T-helper 2 cell treated with Interferon-gamma antibody and Interleukin-4, amounts not matched to agents 100 ng/mL and 5 ng/mL, for 36 hours (primary cell): ENCODE results near the gene RNF115. TPM values are rescaled to one million over a fixed set of nuclear protein-coding genes. Genes with fewer than 3 reads are reported as not detected.
"Not testable (repeated sequence)": the region's sequence is repeated elsewhere in the genome, so short reads cannot be mapped to it uniquely, and the experiment has no call there.

Source experiments
- intact Hi-C: fragments of 100-400 bp; cut with micrococcal nuclease; formaldehyde crosslinking; loops from one replicate; pipeline ENCODE4 v1.15.1; 2023
- total RNA-seq: library from RNA; stranded (reverse); gene quantifications from 2 replicates; pipeline ENCODE4 v1.2.3, GENCODE V29; 2022

RNF115 gene
- total RNA-seq, 1 donor from 2014 or later, result 16.4 TPM

- intact Hi-C loops, result no loop called here
Observed at GRCh38 chr1:145740269-145740668, 83.6 kb downstream of the RNF115 start.

- intact Hi-C loops, result no loop called here
Observed at GRCh38 chr1:145736191-145736590, 87.7 kb downstream of the RNF115 start.

DNA sequence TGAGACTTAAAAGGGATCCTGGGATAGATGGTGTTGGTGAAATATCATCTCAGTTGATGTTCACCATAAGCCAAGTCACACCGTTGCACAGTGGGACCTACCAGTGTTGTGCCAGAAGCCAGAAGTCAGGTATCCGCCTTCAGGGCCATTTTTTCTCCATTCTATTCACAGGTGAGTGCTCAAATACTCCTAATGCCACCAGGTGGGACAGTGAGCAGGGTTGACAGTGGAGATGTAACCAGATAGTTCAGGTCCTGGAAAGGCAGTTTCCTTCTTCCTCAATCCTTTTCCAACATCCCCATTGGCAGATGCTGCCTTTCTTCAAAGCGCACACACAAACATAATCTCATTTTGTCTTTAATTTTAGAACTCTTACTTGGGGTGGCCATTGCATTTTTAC, 93.0 kb downstream of the RNF115 start:
- intact Hi-C loops, result no loop called here

DNA sequence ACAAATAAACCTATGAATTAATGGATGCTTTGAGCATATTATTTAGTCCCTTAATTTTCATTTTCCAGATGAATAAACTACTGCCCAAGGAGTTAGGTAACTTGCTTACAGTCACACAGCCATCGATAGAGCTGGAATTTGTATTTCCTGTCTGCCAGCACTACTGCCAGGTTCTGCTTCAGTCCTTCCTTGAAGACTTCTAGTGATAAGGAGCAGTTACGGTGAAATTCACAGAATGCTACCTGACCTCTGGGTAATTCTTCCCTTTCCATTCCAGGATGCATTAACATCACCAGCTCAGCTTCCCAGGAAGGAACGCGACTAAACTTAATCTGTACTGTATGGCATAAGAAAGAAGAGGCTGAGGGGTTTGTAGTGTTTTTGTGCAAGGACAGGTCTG, 93.4 kb downstream of the RNF115 start:
- intact Hi-C loops, result no loop called here

DNA sequence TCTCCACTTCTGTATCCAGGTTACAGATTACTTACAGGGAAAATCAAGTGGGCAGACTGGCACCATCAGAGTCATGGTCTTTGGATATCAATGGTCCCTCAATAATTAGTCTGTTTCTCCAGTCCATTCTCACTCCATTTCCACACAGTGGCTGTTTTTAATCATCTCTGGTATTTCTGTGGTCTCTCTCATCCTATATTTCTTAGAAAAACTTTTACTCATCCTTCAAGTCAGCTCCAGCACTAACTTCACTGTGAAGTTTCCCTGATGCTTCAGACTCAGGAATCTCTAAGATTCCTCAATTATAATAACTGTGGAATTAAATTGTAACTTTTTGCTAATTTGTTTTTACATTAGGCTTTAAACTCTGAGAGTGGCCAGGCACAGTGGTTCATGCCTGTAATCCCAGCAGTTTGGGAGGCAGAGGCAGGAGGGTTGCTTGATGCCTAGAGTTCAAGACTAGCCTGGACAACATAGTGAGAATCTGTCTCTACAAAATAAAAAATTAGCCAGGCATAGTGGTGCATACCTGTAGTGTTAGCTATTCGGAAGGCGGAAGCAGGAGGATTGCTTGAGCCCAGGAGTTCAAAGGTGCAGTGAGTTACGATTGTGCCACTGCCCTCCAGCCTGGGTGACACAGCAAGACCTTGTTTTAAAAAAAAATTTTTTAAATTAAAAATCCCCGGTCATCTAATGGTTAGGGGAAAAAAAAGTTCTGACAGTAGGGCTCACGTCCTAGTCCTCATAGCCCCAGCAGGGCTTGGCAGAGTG, 94.0 kb downstream of the RNF115 start:
- intact Hi-C loops, result no loop called here

DNA sequence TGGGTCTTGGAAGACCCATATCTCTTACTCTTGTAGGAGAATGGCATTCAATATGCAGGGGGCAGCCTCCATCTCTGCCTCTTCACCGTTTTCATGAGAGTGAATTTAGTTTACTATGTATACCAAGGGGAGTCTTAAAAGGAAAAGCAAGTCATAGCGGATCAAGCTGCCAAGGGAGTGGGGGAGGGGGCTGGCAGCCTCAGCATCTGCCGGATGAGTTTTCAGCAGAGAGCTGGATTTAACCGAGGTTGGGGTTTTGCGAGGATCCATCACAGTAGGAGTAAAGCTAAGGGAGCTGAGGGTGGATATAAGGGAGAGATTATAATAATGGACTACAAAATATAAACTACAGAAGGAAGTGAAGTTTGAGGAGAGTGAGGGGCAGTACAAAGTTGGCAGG, 94.7 kb downstream of the RNF115 start:
- intact Hi-C loops, result no loop called here

GRCh38 chr1:145726193-145726592, 97.7 kb downstream of the RNF115 start:
- intact Hi-C loops, result not testable (repeated sequence)

GRCh38 chr1:145720878-145721671, 102.8 kb downstream of the RNF115 start:
- intact Hi-C loops, result loop anchor here (5.0 kb wide), 1 partner anchor 129 kb away; no protein-coding TSS in a partner anchor

DNA sequence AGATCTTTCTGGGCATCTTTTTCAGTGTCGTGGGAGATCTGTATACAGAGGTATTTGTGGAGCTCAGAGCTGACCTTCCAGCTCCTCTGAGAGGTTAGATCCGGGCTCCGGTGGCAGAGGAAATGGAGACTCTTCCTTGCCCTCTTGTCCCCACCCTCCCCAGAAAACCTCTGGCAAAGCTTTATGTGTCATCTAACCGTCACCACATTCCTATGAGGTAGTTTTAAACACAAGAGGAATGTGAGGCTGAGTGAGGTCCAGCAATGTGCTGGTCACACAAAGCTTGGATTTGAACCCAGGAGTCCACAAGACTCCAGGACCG, 103.4 kb downstream of the RNF115 start:
- intact Hi-C loops, result loop anchor here (5.0 kb wide), 1 partner anchor 128 kb away; no protein-coding TSS in a partner anchor

DNA sequence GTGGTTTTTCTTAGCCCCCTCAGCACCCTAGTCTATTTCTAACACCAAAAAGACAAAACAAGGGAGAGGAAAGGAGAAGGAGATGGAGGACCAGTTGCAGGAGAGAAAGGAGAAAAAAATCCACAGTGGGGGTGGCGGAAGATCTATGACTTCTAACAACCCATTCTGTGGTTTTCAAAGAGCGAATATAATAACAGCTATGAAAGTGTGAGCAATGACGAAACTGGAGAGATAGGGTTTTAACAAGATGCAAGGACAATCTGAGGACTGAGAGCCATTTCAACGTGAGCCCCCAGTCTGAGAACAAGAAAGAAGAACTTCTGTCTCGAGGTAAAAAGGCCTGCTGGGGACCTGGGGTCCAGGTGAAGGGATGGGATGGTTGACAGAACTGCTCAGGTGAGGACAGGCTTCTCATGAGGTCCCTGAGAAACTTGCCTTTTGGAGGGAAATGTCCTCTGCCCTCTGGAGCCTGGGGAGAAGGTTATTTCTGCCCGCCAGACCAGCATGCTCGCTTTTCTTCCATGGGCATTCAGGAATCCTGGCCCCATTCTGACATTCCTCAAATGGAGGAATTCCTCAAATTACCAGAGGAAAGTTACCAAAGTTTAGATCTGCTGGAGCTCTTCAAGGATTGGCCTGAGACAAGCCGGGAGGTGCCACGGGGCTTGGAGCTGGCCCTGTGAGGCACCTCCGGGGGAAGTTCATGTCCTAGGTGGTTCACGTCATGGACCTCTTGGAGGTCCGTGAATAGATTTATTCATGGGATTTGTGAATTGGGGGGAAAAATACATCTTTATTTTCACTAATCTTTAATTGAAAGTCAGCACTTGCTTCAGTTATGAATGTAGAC, 104.4 kb downstream of the RNF115 start, which contains the start of gene CD160:
Gene CD160, plus strand, starts transcription at position 270 of the 850 bp plus-strand sequence. CDS start 8,829 bp downstream, outside the sequence.
- intact Hi-C loops, result loop anchor here (5.0 kb wide), 1 partner anchor 127 kb away; no protein-coding TSS in a partner anchor

- intact Hi-C loops, result not testable (repeated sequence)
Observed at GRCh38 chr1:145718465-145718864, 105.4 kb downstream of the RNF115 start.

GRCh38 chr1:145717833-145718232, 106.1 kb downstream of the RNF115 start:
- intact Hi-C loops, result no loop called here

DNA sequence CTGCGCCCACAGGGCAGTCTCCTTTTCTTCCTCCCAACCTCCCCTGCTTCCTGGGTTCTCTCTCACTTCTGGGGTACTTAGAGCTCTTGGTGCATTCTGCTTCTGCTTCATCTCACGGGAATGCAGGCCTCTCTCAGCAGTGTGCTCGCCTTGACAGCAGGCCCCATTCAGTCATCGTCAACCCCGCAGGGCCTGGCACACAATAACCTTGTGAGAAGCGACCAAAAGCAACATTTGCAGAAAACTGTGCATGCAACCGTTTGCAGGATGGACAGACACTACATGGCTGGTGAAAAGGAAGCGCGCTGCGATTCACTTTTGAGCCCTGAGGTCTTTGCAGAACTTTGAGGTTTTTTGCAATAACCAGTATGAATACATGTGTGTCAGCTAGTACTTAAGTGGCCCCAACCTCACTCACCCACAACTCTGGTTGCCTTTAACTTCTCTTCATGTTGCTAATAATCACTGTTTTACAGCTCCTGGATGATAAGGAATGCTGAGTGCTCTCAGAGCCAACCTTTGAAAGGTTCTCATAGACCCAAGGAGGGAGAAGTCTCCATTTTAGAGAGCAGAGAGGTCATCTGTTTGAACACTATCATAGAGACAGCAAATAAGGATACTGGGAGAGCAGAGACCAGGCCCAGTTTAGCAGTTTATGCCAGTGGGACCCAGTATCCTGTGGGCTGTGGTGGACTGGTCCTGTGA, 107.1 kb downstream of the RNF115 start:
- intact Hi-C loops, result no loop called here

DNA sequence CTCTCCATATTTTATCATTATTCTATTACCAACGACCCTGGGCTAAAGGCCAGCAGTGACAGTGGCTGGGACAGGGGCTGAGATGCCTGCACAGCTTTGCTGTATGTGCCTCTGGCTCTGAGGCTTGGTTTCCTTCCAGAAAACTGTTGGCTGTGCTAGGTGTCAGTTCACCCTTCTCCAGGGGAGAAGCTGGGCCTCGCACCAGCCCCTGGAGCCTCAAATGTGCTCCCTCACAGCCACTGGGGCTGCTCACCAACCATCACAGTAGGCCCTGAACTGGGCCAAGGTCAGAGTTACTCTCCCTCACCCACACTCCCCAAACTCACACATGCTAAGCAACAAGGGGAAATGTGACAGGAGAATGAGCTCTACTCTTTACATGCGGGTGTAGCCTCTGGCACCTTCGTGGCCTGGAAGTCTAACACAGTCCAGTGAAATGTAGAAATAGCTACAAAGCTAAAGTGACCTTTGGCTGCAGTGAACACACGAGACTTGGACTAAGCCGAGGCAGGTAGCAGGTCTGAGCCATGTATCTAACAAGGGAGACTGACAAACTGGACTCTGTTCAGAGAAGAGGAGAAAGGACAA, 109.3 kb downstream of the RNF115 start:
- intact Hi-C loops, result no loop called here

DNA sequence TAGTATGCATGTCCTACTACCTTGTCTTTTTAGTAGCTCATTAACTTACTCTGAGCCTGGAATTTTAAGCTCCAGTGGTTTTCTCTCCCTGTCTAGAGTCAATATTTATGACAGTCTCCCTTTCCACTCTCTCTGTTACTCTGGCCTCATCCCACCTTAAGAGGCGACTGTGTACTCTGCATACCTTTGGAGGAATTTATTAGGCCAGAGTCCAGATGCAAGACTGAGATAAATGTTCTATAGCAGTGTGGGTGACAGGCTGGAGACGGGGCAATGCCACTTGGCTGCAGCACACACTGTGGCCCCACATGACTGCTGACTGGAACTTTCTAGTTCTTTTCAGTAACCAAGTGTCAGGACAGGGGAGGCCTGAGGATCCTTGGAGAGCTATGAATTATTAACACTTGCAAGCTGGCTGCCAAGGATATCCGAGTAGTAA, 112.7 kb downstream of the RNF115 start:
- intact Hi-C loops, result no loop called here

GRCh38 chr1:145710291-145711027, 113.4 kb downstream of the RNF115 start:
- intact Hi-C loops, result no loop called here

DNA sequence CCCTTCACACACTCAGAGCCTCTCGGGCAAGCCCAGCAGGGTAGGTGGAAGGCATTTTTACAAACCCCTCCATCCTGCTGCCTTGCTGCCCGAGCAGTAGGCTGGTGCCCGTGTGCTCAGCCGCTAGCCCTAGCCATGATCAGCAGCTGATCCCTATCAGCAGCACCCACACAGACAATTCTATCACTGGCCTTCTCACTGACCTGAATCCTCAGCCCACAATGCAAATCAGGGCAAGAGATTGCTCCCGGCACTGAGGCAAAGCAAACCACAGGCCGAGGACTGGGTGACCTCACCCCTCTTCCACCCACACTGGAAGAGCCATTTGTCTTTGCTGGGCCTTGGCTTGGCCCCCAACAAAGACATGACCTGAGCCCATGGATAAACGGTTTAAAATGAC, 115.8 kb downstream of the RNF115 start:
- intact Hi-C loops, result no loop called here

GRCh38 chr1:145707183-145707867, 116.6 kb downstream of the RNF115 start, which contains the start of gene PDZK1:
PDZK1 (minus strand) TSS chr1:145707368; CDS start chr1:145688021, 19,347 bp downstream.
- intact Hi-C loops, result no loop called here

DNA sequence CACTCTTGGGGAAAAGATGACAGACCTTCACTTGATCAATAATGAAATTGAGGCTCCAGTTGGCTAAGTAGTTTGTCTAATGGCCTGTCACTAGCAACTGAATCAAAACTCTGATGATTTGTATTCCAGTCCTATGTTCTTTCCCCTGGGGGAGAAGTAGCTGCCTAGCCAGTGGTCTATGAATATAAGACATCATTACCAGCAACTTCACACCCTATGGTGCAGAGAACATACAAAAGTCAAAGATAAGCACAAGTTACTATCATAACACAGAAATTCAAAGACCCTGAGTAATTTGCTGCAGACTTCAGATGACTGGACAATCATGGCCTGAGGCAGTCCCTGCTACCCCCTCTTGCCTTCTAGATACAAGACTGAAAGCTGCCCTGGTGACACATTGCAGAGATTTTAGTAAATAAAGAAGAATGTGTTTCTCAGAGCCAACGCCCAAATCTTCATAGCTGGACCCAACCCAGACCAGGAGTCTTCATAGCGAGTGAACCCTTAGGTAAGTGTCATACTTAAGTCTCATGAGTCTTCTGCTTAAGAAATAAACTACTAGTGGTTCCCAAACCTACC, 117.7 kb downstream of the RNF115 start:
- intact Hi-C loops, result no loop called here
